Measurements from ENCODE around the gene TOP2B. TPM values are rescaled to one million over a fixed set of nuclear protein-coding genes. Genes with fewer than 3 reads are reported as not detected.

The TOP2B gene
- total RNA-seq, 1 experiment from 2014 or later: 181 TPM

GRCh38 chr3:25654576-25654975, 10.1 kb downstream of the TOP2B start:
- Histone ChIP-seq H4K8ac (replicated peaks; ENCODE audit: insufficient read length, low read depth, low read length) (no peak overlapping the region), H4K5ac (ENCODE audit: insufficient read length, low read depth, low read length) (no peak overlapping the region), H2BK120ac (ENCODE audit: low read depth, low read length, poor library complexity, severe bottlenecking) (no peak overlapping the region), H2AFZ (ENCODE audit: low read length) (no peak overlapping the region), H2BK15ac (ENCODE audit: low read depth, low read length) (no peak overlapping the region), H2AK5ac (ENCODE audit: insufficient read length, low read length) (no peak overlapping the region), H4K20me1 (ENCODE audit: control insufficient read depth, insufficient read depth, insufficient read length) (no peaks in the 10 kb centered on the region), H3K23me2 (ENCODE audit: insufficient read length, low read depth, low read length, poor library complexity, severe bottlenecking) (no peaks in the 10 kb centered on the region), H3T11ph (ENCODE audit: low read length) (no peak overlapping the region), H3K79me1 (ENCODE audit: insufficient read depth, low read depth, low read length, poor library complexity, severe bottlenecking) (peaks cover 3% of the 10 kb centered on the region), H3K9ac (ENCODE audit: extremely low read depth, insufficient read length, low read length) (no peak overlapping the region), H3K27me3 (ENCODE audit: insufficient read depth, low read length) (no peaks in the 10 kb centered on the region), H3K18ac (ENCODE audit: insufficient read length, low read depth, low read length) (no peak overlapping the region), H2BK5ac (ENCODE audit: insufficient read length, low read length) (no peak overlapping the region), H3K4me2 (ENCODE audit: insufficient read depth, insufficient read length, low read length) (no peak overlapping the region), H3K14ac (ENCODE audit: insufficient read depth, low read length) (no peak overlapping the region), H3K79me2 (ENCODE audit: insufficient read depth, low read length) (peaks cover 38% of the 10 kb centered on the region), H3K4ac (ENCODE audit: low read depth, low read length) (no peak overlapping the region), H2BK20ac (ENCODE audit: low read depth, low read length, poor library complexity, severe bottlenecking) (no peak overlapping the region), H3K9me3 (ENCODE audit: control insufficient read depth, low read depth, low read length) (no peaks in the 10 kb centered on the region), H2BK12ac (ENCODE audit: insufficient read length, low read depth, low read length) (no peak overlapping the region), H3K23ac (ENCODE audit: insufficient read length, low read depth, low read length) (no peak overlapping the region), H3K27ac (ENCODE audit: insufficient read length, low read depth, low read length) (no peak overlapping the region), H4K91ac (ENCODE audit: insufficient read length, low read depth, low read length) (no peak overlapping the region), H3K4me1 (ENCODE audit: insufficient read depth, low read length) (peaks cover 3% of the 10 kb centered on the region; the same call in 1 of the 2 replicates), H3K56ac (ENCODE audit: insufficient read length, low read depth, low read length) (no peak overlapping the region)
- peaks cover 8 to 28% (median 22%) of the 10 kb centered on the region in 3 experiments for H3K36me3 Mint-ChIP-seq (ENCODE audit: insufficient read depth in 1 of 3, low read depth in 3 of 3)
- peaks cover 41 to 44% of the 10 kb centered on the region in 2 experiments for H3K4me1 Mint-ChIP-seq
- no peaks in the 10 kb centered on the region for H3K27me3 Mint-ChIP-seq (ENCODE audit: low read depth)
- TF ChIP-seq CTCF (conservative IDR thresholded peaks at IDR 0.05): no peak
- H3K4me3 Mint-ChIP-seq: no peak overlapping the region
- peaks cover 7 to 11% of the 10 kb centered on the region in 2 experiments; a peak in 4 of 5 replicates for H3K9me3 Mint-ChIP-seq
- DNase-seq: no peak
- H3K27ac Mint-ChIP-seq: peak overlapping the region in 2 of 3 experiments; percentile 2 to 79; a peak in 3 of 7 replicates
